Measurements from ENCODE around the gene PKHD1.

The PKHD1 gene

DNA sequence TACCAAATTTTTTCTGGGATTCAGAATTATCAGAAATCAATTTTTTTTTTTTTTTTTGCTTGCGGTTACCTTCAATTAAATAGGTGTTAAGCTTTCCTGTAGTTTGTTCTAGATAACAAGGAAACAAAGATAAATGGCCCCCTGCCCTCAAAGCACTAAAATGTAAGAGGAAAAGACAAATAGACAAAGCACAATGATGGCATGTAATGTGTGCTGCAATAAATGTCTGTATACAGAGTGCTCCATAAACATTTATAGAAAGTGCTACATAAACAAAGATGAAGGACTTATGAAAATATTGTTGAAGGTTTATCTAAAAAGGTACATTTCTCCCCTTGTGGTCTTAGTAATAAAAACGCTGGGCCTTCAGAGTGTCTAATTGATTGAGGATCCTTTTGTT lies 384.6 kb downstream of the PKHD1 start:
- TF ChIP-seq, protein P1, sequence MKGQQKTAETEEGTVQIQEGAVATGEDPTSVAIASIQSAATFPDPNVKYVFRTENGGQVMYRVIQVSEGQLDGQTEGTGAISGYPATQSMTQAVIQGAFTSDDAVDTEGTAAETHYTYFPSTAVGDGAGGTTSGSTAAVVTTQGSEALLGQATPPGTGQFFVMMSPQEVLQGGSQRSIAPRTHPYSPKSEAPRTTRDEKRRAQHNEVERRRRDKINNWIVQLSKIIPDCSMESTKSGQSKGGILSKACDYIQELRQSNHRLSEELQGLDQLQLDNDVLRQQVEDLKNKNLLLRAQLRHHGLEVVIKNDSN (IDR thresholded peaks at IDR 0.05): no peak
- no peak for TF ChIP-seq NFIC (IDR thresholded peaks at IDR 0.05)
- TF ChIP-seq TAF1 (IDR thresholded peaks at IDR 0.05; ENCODE audit: low read depth): no peak
- no peak for TF ChIP-seq FOXM1 (IDR thresholded peaks at IDR 0.05; ENCODE audit: borderline replicate concordance, low read depth)
- TF ChIP-seq, protein P2, sequence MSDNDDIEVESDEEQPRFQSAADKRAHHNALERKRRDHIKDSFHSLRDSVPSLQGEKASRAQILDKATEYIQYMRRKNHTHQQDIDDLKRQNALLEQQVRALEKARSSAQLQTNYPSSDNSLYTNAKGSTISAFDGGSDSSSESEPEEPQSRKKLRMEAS (IDR thresholded peaks at IDR 0.05): no peak
- no peak for TF ChIP-seq TEAD4 (IDR thresholded peaks at IDR 0.05)
- no peak for TF ChIP-seq EP300 (IDR thresholded peaks at IDR 0.05; ENCODE audit: borderline replicate concordance)
- no peak for TF ChIP-seq CREB1 (IDR thresholded peaks at IDR 0.05; ENCODE audit: low read depth)
- TF ChIP-seq TCF12 (IDR thresholded peaks at IDR 0.05; ENCODE audit: low read depth): no peak
- no peak for TF ChIP-seq YY1 (IDR thresholded peaks at IDR 0.05; ENCODE audit: low read depth)
- TF ChIP-seq, protein P3, sequence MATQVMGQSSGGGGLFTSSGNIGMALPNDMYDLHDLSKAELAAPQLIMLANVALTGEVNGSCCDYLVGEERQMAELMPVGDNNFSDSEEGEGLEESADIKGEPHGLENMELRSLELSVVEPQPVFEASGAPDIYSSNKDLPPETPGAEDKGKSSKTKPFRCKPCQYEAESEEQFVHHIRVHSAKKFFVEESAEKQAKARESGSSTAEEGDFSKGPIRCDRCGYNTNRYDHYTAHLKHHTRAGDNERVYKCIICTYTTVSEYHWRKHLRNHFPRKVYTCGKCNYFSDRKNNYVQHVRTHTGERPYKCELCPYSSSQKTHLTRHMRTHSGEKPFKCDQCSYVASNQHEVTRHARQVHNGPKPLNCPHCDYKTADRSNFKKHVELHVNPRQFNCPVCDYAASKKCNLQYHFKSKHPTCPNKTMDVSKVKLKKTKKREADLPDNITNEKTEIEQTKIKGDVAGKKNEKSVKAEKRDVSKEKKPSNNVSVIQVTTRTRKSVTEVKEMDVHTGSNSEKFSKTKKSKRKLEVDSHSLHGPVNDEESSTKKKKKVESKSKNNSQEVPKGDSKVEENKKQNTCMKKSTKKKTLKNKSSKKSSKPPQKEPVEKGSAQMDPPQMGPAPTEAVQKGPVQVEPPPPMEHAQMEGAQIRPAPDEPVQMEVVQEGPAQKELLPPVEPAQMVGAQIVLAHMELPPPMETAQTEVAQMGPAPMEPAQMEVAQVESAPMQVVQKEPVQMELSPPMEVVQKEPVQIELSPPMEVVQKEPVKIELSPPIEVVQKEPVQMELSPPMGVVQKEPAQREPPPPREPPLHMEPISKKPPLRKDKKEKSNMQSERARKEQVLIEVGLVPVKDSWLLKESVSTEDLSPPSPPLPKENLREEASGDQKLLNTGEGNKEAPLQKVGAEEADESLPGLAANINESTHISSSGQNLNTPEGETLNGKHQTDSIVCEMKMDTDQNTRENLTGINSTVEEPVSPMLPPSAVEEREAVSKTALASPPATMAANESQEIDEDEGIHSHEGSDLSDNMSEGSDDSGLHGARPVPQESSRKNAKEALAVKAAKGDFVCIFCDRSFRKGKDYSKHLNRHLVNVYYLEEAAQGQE (IDR thresholded peaks at IDR 0.05; ENCODE audit: low read depth): no peak
- TF ChIP-seq ZBTB7A (IDR thresholded peaks at IDR 0.05; ENCODE audit: low read depth): no peak
- no peak for TF ChIP-seq CEBPB (IDR thresholded peaks at IDR 0.05)
- TF ChIP-seq EGR1 (IDR thresholded peaks at IDR 0.05): no peak
- no peak for TF ChIP-seq RAD21 (IDR thresholded peaks at IDR 0.05; ENCODE audit: low read depth)

DNA sequence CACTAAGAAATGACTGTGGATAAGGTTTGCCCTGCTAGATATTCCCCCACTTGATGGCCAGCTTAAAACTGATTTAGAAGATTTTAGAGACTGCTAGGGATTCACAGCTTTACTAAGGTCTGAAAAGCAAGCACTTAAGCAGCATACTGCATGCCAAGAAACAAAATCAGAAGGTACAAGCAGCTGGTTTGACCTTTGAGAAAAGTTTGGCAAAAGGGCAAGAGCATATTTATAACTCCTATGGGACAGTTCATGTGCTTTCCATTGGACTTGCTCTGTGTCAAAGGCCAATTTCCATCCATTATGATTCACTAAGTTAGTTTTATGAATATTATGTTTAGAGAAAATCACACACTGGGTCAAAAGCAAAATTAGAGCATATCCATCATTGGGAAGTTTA lies 402.8 kb downstream of the PKHD1 start:
- TF ChIP-seq TEAD4 (IDR thresholded peaks at IDR 0.05): no peak
- no peak for TF ChIP-seq ZBTB7A (IDR thresholded peaks at IDR 0.05; ENCODE audit: low read depth)
- no peak for TF ChIP-seq EP300 (IDR thresholded peaks at IDR 0.05; ENCODE audit: borderline replicate concordance)
- no peak for TF ChIP-seq TAF1 (IDR thresholded peaks at IDR 0.05; ENCODE audit: low read depth)
- no peak for TF ChIP-seq FOXM1 (IDR thresholded peaks at IDR 0.05; ENCODE audit: borderline replicate concordance, low read depth)
- no peak for TF ChIP-seq NFIC (IDR thresholded peaks at IDR 0.05)
- no peak for TF ChIP-seq YY1 (IDR thresholded peaks at IDR 0.05; ENCODE audit: low read depth)
- no peak for TF ChIP-seq CEBPB (IDR thresholded peaks at IDR 0.05)
- TF ChIP-seq, protein P2 (IDR thresholded peaks at IDR 0.05): no peak
- TF ChIP-seq, protein P3 (IDR thresholded peaks at IDR 0.05; ENCODE audit: low read depth): no peak
- no peak for TF ChIP-seq TCF12 (IDR thresholded peaks at IDR 0.05; ENCODE audit: low read depth)
- TF ChIP-seq RAD21 (IDR thresholded peaks at IDR 0.05; ENCODE audit: low read depth): no peak
- TF ChIP-seq, protein P1 (IDR thresholded peaks at IDR 0.05): no peak
- no peak for TF ChIP-seq EGR1 (IDR thresholded peaks at IDR 0.05)
- no peak for TF ChIP-seq CREB1 (IDR thresholded peaks at IDR 0.05; ENCODE audit: low read depth)

DNA sequence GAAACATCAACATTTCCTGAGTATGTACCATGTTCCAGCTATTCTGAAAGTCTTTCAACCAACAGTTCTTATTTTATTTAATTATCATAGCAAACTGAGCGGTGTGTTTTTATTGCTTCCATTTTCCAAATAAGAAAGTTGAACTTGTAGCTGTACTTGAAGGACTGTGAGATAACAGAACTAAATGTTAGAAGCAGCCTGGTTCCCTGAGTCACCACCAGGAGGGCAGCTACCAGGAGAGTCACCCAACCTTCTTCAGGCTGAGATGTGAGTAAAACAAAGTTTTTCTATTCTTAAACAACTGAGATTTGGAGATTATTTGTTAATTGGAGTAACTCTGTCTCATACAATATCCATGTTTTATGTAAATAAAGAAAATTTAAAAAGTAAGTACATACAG lies 403.4 kb downstream of the PKHD1 start:
- TF ChIP-seq YY1 (IDR thresholded peaks at IDR 0.05; ENCODE audit: low read depth): no peak

DNA sequence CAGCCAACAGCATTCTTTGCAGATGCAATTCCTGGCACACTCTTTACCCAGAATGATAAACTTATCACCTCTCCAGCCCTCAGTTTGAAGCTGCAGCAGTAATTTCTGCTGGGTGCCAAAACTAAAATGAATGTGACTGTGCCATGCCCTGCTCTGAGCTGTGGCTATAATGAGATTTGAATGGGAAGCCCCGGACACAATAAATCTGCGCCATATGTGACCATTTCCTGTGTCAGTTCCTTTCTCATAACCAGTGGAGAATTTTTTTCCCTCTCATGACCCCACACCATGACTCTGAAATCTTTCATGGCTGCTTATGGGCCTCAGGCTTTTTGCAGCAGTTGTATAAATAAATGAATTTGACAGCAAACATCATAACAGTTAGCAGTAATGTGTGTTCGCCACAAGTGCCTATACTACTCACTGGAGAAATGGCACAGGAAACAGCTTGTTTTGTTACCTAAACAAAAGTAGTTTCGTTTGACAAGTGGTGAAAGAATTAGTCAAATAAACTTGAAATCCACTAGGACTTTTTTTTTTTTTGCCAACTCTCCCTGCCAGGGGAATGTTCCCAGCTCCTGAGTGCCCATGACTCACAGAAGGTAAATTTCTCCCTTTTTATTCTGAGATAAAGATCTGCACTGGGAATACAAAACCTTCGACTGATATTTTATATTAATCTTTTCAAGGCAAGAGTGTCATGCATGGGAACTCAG lies 408.4 kb downstream of the PKHD1 start:
- no peak for TF ChIP-seq CEBPB (IDR thresholded peaks at IDR 0.05)
- TF ChIP-seq CREB1 (IDR thresholded peaks at IDR 0.05; ENCODE audit: low read depth): no peak
- TF ChIP-seq TEAD4 (IDR thresholded peaks at IDR 0.05): no peak
- TF ChIP-seq, protein P1 (IDR thresholded peaks at IDR 0.05): no peak
- TF ChIP-seq TCF12 (IDR thresholded peaks at IDR 0.05; ENCODE audit: low read depth): no peak
- TF ChIP-seq YY1 (IDR thresholded peaks at IDR 0.05; ENCODE audit: low read depth): no peak
- TF ChIP-seq, protein P3 (IDR thresholded peaks at IDR 0.05; ENCODE audit: low read depth): no peak
- no peak for TF ChIP-seq ZBTB7A (IDR thresholded peaks at IDR 0.05; ENCODE audit: low read depth)
- TF ChIP-seq NFIC (IDR thresholded peaks at IDR 0.05): no peak
- TF ChIP-seq EP300 (IDR thresholded peaks at IDR 0.05; ENCODE audit: borderline replicate concordance): no peak
- TF ChIP-seq, protein P2 (IDR thresholded peaks at IDR 0.05): no peak
- TF ChIP-seq FOXM1 (IDR thresholded peaks at IDR 0.05; ENCODE audit: borderline replicate concordance, low read depth): no peak
- TF ChIP-seq RAD21 (IDR thresholded peaks at IDR 0.05; ENCODE audit: low read depth): no peak
- no peak for TF ChIP-seq TAF1 (IDR thresholded peaks at IDR 0.05; ENCODE audit: low read depth)
- no peak for TF ChIP-seq EGR1 (IDR thresholded peaks at IDR 0.05)

All from Ishikawa (cell line).